ENCODE results near the gene APOC1.

Gene APOC1

GRCh38 chr19:44897835-44898234 is 16.6 kb upstream of the APOC1 start:
- Histone ChIP-seq H3K36me3 (peaks cover 18% of the 10 kb centered on the region), H3K9me3 (no peaks in the 10 kb centered on the region), H3K4me3 (ENCODE audit: low read depth in 1 of 2, low read length in 1 of 2) (no peak overlapping the region), H3K4me1 (ENCODE audit: control insufficient read depth in 1 of 2, insufficient read depth in 1 of 2, low read depth in 1 of 2, low read length in 1 of 2) (peaks cover 3 to 5% of the 10 kb centered on the region in 2 experiments), H3K27ac (no peak overlapping the region), H3K27me3 (no peaks in the 10 kb centered on the region)
- TF ChIP-seq, protein P1, sequence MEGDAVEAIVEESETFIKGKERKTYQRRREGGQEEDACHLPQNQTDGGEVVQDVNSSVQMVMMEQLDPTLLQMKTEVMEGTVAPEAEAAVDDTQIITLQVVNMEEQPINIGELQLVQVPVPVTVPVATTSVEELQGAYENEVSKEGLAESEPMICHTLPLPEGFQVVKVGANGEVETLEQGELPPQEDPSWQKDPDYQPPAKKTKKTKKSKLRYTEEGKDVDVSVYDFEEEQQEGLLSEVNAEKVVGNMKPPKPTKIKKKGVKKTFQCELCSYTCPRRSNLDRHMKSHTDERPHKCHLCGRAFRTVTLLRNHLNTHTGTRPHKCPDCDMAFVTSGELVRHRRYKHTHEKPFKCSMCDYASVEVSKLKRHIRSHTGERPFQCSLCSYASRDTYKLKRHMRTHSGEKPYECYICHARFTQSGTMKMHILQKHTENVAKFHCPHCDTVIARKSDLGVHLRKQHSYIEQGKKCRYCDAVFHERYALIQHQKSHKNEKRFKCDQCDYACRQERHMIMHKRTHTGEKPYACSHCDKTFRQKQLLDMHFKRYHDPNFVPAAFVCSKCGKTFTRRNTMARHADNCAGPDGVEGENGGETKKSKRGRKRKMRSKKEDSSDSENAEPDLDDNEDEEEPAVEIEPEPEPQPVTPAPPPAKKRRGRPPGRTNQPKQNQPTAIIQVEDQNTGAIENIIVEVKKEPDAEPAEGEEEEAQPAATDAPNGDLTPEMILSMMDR (IDR thresholded peaks at IDR 0.05), result no peak

DNA sequence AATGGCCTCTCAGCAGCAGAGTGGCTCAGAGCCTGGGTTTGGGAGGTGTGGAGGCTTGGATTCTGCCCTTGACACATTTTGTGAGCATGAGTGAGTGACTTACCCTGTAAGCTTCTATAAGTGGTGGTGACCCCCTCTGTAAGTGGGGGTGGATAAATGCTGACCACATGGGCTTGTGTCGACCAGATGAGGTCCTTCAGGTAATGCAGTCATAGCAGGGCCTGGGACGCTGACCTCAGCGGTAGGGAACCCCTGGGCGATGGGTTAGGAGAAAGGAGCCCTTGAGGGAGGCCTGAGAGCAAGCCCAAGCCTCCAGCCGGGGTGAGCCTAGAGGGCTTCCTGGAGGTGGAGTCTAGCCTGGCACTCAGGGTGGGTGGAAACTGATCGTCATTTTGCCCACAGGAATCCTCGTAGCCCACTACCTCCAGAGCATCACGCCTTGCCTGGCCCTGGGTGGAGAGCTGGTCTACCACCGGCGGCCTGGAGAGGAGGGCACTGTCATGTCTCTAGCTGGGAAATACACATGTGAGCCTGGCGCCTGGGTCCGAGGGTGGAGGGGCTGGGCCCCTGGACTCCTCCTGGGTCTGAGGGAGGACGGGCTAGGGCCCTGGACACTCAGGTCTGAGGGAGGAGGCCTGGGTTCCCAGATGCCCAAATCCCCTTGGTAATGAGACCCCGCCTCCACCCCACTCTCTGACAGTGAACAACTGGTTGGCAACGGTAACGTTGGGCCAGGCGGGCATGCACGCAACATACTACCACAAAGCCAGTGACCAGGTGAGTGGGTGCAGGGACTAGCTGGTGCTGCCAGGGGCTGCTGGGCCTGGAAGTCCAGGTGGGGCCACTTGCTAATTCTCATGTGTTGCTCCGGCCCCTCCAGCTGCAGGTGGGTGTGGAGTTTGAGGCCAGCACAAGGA is 13.8 kb upstream of the APOC1 start:
- TF ChIP-seq, protein P1 (IDR thresholded peaks at IDR 0.05), result no peak
- Histone ChIP-seq H3K4me3 (ENCODE audit: low read depth in 1 of 2, low read length in 1 of 2) (no peak overlapping the region), H3K36me3 (peaks cover 17% of the 10 kb centered on the region)

DNA sequence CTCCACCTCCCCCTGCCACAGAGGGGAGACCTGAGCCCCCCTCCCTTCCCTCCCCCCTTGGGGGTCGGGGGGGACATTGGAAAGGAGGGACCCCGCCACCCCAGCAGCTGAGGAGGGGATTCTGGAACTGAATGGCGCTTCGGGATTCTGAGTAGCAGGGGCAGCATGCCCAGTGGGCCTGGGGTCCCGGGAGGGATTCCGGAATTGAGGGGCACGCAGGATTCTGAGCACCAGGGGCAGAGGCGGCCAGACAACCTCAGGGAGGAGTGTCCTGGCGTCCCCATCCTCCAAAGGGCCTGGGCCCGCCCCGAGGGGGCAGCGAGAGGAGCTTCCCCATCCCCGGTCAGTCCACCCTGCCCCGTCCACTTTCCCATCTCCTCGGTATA is 11.2 kb upstream of the APOC1 start:
- Histone ChIP-seq H3K27me3 (peaks cover 37% of the 10 kb centered on the region), H3K4me3 (ENCODE audit: low read depth in 1 of 2, low read length in 1 of 2) (no peak overlapping the region), H3K4me1 (ENCODE audit: control insufficient read depth in 1 of 2, insufficient read depth in 1 of 2, low read depth in 1 of 2, low read length in 1 of 2) (peaks cover 4 to 11% of the 10 kb centered on the region in 2 experiments), H3K27ac (no peak overlapping the region), H3K36me3 (peaks cover 6% of the 10 kb centered on the region), H3K9me3 (no peaks in the 10 kb centered on the region)
- TF ChIP-seq, protein P1 (IDR thresholded peaks at IDR 0.05), result no peak

More for the DNA sequence above, 13.8 kb upstream of the APOC1 start:
- H3K4me1 ChIP-seq (ENCODE audit: control insufficient read depth in 1 of 2, insufficient read depth in 1 of 2, low read depth in 1 of 2, low read length in 1 of 2), result peaks cover 5 to 8% of the 10 kb centered on the region in 2 experiments
- no peak overlapping the region for H3K27ac ChIP-seq
- peaks cover 16% of the 10 kb centered on the region for H3K27me3 ChIP-seq
- no peaks in the 10 kb centered on the region for H3K9me3 ChIP-seq

DNA sequence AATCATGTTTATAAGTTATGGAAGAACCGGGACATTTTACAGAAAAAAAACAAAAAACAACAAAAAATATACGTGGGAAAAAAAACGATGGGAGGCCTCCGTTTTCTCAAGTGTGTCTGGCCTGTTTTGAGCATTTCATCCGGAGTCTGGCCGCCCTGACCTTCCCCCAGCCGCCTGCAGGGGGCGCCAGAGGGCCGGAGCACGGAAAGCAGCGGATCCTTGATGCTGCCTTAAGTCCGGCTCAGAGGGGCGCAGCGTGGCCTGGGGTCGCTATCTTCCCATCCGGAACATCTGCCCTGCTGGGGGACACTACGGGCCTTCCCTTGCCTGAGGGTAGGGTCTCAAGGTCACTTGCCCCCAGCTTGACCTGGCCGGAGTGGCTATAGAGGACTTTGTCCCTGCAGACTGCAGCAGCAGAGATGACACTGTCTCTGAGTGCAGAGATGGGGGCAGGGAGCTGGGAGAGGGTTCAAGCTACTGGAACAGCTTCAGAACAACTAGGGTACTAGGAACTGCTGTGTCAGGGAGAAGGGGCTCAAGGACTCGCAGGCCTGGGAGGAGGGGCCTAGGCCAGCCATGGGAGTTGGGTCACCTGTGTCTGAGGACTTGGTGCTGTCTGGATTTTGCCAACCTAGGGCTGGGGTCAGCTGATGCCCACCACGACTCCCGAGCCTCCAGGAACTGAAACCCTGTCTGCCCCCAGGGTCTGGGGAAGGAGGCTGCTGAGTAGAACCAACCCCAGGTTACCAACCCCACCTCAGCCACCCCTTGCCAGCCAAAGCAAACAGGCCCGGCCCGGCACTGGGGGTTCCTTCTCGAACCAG is 10.6 kb upstream of the APOC1 start:
- H3K4me3 ChIP-seq (ENCODE audit: low read depth in 1 of 2, low read length in 1 of 2), result no peak overlapping the region
- no peaks in the 10 kb centered on the region for H3K9me3 ChIP-seq
- peaks cover 6% of the 10 kb centered on the region for H3K36me3 ChIP-seq
- peaks cover 3 to 11% of the 10 kb centered on the region in 2 experiments for H3K4me1 ChIP-seq (ENCODE audit: control insufficient read depth in 1 of 2, insufficient read depth in 1 of 2, low read depth in 1 of 2, low read length in 1 of 2)
- TF ChIP-seq, protein P1 (IDR thresholded peaks at IDR 0.05), result peak; percentile 96
- H3K27me3 ChIP-seq, result peaks cover 37% of the 10 kb centered on the region
- no peak overlapping the region for H3K27ac ChIP-seq

DNA sequence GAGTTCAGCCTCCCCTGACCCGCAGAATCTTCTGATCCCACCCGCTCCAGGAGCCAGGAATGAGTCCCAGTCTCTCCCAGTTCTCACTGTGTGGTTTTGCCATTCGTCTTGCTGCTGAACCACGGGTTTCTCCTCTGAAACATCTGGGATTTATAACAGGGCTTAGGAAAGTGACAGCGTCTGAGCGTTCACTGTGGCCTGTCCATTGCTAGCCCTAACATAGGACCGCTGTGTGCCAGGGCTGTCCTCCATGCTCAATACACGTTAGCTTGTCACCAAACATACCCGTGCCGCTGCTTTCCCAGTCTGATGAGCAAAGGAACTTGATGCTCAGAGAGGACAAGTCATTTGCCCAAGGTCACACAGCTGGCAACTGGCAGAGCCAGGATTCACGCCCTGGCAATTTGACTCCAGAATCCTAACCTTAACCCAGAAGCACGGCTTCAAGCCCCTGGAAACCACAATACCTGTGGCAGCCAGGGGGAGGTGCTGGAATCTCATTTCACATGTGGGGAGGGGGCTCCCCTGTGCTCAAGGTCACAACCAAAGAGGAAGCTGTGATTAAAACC is 9.9 kb upstream of the APOC1 start:
- H3K27ac ChIP-seq, result no peak overlapping the region
- H3K27me3 ChIP-seq, result peaks cover 37% of the 10 kb centered on the region

More for the DNA sequence above, 9.9 kb upstream of the APOC1 start:
- Histone ChIP-seq H3K4me1 (ENCODE audit: control insufficient read depth in 1 of 2, insufficient read depth in 1 of 2, low read depth in 1 of 2, low read length in 1 of 2) (peaks cover 3 to 11% of the 10 kb centered on the region in 2 experiments), H3K9me3 (no peaks in the 10 kb centered on the region), H3K36me3 (peaks cover 6% of the 10 kb centered on the region), H3K4me3 (ENCODE audit: low read depth in 1 of 2, low read length in 1 of 2) (no peak overlapping the region)
- TF ChIP-seq, protein P1 (IDR thresholded peaks at IDR 0.05), result no peak
